GM21515 (cell line): ENCODE measurements around the gene EEF1AKMT3.
A peak's percentile ranks its signal among the peaks of the same experiment; 100 is the strongest.

Experiments used
- ATAC-seq: cut with Tn5 transposase; IDR thresholded peaks from one replicate; pipeline ENCODE4 v1.9.1; 2021; ENCODE audit not compliant: unreplicated experiment

Gene EEF1AKMT3

DNA sequence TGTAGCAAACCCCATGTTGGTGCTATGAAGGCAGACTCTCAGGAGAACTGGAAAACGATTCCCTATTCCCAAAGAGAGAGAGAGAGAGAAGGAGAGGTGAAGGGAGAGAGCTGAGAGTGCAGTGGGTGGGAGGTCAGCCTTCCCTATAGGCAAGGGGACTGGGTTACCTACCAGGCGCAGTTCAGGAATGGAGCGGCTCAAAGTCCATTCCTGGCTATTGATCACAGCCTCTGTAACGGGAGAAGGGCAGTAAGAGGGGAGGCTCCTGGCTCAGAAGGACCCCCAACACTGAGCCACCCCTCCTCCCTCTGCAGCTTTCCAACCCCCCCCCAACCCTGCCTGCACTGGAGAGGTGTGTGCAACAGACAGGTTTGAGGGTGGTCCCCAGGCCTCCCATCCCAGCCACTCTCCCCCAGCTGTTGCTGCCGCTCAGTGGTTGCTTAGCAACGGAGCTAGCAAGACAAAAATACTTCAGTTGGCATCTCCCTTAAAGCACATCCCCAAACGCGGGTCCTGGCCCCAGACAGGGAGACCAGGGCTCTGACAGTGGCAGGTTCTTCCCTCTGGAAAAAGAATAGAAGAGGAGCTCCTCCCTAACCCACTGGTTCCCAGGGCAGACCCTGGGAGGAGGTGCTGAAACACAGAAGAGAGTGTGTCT lies 37.1 kb upstream of the EEF1AKMT3 start:
- ATAC-seq, result no peak

GRCh38 chr12:57735952-57736740 lies 36.3 kb upstream of the EEF1AKMT3 start:
- no peak for ATAC-seq

DNA sequence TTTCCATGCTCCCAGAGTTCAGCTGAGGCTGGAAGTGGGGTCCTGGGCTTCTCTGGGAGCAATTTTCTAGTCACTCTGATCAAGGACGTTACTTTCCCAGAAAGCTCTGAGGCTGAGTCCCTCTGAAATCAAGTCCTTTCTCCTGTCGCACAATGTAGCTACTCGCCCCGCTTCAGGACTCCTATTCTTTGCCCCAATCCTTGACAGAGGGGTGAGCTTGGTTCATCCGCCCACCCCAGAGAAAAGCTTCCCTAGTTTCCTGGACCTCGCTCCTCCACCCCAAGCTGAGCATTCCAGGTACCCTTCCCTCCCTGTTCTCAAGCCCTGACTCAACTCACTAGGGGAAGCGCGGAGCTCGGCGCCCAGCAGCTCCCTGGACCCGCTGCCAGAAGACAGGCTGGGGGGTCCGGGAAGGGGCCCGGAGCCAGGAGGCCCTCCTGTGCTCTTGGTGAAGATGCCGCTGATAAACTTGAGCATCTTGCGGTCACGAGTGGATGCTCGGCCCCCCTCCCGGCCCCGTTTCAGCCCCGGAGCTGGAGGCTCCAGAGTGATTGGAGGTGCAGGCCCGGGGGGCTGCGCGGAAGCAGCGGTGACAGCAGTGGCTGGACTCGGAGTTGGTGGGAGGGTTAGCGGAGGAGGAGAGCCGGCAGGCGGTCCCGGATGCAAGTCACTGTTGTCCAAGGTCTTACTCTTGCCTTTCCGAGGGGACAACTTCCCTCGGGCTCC lies 35.5 kb upstream of the EEF1AKMT3 start:
- ATAC-seq, result no peak

DNA sequence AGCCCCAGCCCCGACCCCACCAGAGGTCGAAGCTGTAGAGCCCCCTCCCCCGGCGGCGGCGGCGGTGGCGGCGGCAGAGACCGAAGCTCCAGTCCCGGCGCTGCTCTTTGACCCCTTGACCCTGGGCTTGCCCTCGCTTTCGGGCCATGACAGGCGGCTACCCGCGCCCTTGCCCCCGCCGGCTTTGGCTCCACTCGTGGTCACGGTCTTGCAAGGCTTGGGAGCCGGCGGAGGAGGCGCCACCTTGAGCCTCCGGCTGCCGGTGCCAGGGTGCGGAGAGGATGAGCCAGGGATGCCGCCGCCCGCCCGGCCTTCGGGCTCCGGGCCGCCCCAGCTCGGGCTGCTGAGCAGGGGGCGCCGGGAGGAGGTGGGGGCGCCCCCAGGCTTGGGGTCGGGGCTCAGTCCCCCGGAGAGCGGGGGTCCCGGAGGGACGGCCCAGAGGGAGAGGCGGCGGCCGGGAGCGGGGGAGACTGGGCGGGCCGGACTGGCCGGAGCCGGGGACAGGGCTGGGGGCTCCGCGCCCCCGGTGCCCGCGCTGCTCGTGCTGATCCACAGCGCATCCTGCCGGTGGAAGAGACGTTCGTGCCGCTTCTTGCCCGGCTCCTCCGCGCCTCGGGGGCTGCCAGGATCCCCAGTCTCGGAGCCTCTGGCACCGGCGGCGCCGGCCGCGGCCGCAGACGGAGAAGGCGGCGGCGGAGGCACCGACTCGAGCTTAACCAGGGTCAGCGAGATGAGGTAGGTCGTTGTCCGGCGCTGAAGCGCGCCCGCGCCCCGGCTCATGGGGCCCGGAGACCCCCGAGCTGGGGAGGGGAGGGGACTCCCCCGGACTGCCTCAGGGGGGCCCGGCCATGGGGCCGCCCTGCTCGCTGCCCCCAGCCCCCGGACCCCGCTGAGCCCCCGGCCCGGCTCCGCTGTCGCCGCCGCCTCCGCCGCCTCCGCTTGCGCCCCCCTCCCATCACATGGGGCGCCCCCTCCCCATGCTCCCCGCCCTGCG lies 34.6 kb upstream of the EEF1AKMT3 start:
- no peak for ATAC-seq

DNA sequence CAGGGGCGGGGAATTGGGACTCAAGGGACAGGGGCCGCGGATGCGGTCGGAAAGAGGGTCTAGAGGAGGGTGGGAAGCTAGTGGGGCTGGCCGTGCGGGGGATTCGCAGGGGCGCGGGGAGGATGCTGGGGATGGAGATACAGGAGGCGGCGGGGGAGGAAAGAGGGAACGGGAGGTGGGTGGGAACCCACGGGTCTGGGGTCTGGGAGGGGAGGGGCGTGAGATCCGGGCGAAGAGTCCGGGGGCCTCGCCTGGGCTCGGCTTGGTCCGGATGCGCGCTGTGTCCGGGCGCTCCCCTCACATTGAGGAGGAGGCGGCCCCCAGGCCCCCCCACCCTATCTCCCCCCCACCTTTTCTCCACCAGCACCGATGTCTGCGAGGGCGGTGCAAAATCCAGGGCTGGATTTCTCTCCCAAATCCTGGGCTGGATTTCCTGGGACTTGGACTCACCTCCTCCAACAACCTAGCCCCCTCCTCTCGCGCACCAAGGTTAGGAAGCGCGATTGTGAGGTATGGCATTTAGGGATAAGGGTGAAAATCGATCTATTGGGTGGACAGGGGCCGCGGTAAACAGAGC lies 33.7 kb upstream of the EEF1AKMT3 start, which contains the start of gene AGAP2:
AGAP2 (minus strand) TSS at position 82 of the 577 bp plus-strand sequence. CDS start 496 bp downstream, outside the sequence.
- no peak for ATAC-seq

DNA sequence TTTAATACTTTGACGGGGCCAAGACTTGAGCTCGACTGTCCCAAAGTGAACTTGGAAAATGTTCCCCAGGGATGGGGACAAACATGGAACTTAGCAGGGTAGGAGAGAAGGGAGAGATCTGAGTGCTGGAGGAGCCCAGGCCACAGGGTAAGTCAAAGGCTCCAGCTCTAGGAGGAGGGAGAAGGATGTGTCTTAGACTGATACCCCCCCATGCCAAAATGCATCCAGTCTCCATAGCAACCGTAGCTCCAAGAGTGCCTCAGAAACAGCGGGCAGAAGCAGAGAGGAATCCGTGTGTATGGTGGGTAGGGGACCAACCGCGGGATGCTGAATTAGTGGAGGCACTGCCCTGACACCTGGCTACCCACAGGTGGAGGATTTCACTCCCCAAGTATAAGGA lies 33.0 kb upstream of the EEF1AKMT3 start:
- ATAC-seq, result no peak

GRCh38 chr12:57739914-57740538 lies 32.4 kb upstream of the EEF1AKMT3 start:
- no peak for ATAC-seq

DNA sequence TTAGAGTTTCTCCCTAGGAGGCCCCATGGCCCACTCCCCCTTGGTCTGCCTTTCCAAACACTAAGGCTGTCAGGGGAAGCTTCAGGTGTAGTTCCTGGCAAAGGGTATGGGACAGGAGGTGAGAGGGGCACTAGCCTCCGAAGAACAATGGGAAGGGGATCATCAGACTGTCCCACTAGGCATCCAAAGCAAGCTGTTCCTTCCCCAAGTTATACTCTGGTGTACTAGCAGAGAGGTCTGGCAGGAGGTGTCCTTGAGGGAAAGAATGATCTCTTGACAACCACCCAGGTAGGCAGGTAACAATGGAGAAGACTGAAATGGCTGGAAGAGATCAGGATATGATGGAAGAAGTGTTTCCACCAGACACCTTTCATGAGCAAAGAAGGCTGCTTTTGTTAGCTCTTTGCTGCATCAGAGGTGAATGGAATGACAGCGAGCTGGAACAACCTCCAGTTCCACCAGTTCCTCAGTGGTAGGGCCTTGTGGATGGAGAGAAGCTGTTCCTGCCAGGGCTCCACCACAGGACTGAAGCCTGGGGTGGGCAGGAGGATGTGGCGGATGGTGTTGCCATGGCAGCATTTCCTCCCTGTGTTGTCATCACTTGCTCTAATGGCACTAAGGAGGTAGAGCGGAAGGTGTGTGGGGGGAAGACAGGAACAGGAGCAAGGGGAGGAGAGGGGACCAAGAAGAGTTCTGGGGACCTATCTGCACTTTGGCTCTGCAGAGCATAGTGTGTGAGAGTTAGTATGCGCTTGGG lies 31.6 kb upstream of the EEF1AKMT3 start:
- peak; percentile 52 for ATAC-seq

GRCh38 chr12:57741413-57741789 lies 31.0 kb upstream of the EEF1AKMT3 start:
- ATAC-seq, result no peak

DNA sequence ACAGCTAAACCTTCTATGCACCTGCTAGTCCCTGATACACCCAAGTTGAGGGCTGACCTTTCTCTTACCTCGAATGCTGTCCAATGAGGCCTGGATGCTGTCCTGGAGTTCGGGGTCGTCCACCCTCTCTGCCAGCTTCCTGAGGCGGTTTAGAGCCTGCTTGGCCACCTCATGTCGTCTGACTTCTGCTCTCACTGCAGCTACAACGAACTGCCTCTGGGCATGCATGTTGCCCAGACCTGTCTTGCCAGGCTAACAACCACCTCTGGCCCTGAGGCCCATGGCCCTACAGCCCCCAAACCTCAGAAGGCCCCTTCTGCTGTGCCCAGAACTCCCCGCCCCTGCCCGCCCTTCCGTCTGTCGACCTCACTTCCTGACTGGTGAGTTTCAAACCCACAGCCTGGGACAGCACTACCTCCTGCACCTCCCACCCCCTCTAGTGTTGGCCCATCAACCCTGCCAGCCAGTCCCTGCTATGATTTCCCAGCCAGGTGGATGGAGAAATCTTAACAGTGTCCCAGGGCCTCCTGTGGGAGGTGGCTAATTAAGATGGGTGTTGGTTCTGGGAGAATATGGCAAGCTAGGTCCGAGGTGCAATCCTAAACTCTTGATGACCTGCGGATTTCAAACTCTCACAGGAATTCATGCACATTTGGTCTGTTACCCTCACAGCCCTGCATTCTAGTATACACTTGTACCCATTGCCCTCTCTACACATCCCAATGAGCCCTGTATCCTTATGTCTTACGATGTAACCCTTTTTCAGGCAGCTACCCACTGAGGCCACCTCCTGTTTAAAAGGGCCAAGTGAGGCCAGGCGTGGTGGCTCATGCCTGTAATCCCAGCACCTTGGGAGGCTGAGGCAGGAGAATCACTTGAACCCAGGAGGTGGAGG lies 30.3 kb upstream of the EEF1AKMT3 start:
- ATAC-seq, result peak; percentile 58

GRCh38 chr12:57743769-57744168 lies 28.6 kb upstream of the EEF1AKMT3 start:
- no peak for ATAC-seq

- ATAC-seq, result peak; percentile 31
Measured at GRCh38 chr12:57744194-57744776, 28.1 kb upstream of the EEF1AKMT3 start.

DNA sequence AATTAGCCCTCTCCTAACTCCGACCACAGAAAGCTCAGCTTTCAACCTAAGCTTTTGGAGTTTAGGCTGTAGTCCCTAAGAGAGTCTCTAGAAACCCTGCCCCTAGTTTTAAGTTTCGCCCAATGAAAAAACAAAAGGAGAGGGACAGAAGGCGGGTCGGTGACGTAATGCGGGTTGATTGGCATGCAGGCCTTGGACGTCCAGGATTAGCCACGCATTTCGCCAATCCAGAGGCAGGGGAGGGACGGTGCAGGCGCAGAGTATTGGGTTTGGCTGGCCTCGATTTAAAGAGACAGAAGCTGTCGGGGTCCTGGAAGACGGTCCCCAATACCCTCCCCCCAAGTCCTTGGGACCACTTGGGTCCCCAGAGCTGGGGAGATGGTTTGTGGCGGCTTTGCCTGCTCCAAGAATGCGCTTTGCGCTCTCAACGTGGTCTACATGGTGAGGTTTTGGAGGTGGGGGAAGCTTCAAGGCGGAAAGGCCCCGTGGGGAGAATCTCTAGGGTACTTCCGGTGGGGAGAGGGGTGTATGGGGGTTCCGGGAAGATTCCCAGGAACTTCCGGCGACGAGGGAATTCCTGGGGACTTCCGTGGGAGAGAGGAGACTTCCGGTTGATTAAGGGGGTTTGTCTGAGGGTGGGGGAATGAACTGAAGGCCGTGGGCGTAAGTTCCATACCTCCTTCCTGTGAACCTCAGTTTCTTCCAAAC lies 27.5 kb upstream of the EEF1AKMT3 start, which contains the start of gene TSPAN31:
TSPAN31 (plus strand) TSS at position 263 of the 708 bp plus-strand sequence; CDS start at position 379, 116 bp downstream.
- ATAC-seq, result peak; percentile 74

- no peak for ATAC-seq
Measured at GRCh38 chr12:57745485-57745881, 26.9 kb upstream of the EEF1AKMT3 start.

DNA sequence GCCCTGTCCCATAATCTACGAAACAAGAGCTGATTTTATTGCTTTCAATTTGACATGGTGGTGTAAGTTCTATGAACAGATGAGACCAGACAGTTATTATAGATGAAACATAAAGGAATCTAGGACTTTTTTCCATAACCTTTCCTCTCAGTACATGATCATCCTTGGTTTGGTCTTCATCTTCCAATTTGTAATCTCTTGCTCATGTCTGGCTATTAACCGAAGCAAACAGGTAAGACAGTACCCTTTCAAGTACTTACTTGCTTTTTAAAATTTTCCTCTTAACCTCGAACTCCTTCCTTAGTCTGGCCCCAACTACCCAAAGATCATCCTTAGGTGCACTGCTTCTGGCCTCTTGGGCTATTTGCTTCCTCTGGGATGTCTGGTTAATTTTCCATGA lies 26.4 kb upstream of the EEF1AKMT3 start:
- no peak for ATAC-seq

DNA sequence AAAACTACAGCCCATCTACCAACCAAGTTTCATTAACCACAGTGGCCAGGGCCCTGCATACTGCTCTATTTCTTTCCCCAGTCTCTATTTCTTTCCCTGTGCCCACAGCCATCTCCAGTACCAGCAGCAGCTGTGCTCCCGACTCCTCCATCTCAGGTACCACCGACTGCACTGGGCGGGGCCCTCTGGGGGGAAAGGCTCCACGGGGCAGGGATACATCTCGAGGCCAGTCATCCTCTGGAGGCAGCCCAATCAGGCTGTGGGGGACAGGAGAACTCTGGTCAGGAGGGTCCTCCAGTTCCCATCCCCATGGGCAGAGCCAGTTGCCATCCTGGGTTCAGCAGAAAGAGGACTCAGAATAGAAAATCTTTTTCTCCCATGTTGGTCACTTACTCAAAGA lies 23.4 kb upstream of the EEF1AKMT3 start:
- no peak for ATAC-seq
